Suppressor macrophage treated with lipopolysaccharide for 4 hours (primary cell): ENCODE results near the gene CNTNAP5.

Source experiments
- DNase-seq: peaks from one replicate; pipeline ENCODE4 v3.0.0-alpha.2; 2020

Gene CNTNAP5

GRCh38 chr2:124025171-124025580 lies at the start of gene CNTNAP5:
CNTNAP5 (plus strand) TSS chr2:124025287; CDS start chr2:124025651, 364 bp downstream.
- DNase-seq: peak; percentile 26

- DNase-seq: no peak
Measured at GRCh38 chr2:123976054-123976648, 48.9 kb upstream of the CNTNAP5 start.

- DNase-seq: peak; percentile 38
Measured at GRCh38 chr2:123993728-123994323, 31.3 kb upstream of the CNTNAP5 start.

- DNase-seq: no peak
Measured at GRCh38 chr2:123999681-124000080, 25.4 kb upstream of the CNTNAP5 start.

- no peak for DNase-seq
Measured at GRCh38 chr2:124001696-124002430, 23.2 kb upstream of the CNTNAP5 start.

- DNase-seq: no peak
Measured at GRCh38 chr2:124018890-124019289, 6.2 kb upstream of the CNTNAP5 start.

GRCh38 chr2:124024561-124025170 lies 421 bp upstream of the CNTNAP5 start:
- no peak for DNase-seq

GRCh38 chr2:124025891-124026434 lies 876 bp downstream of the CNTNAP5 start:
- no peak for DNase-seq

- DNase-seq: no peak
Measured at GRCh38 chr2:124026503-124026902, 1.4 kb downstream of the CNTNAP5 start.

GRCh38 chr2:124027182-124027581 lies 2.1 kb downstream of the CNTNAP5 start:
- peak; percentile 31 for DNase-seq

- no peak for DNase-seq
Measured at GRCh38 chr2:124032799-124033198, 7.7 kb downstream of the CNTNAP5 start.

- DNase-seq: no peak
Measured at GRCh38 chr2:124034265-124034664, 9.2 kb downstream of the CNTNAP5 start.

GRCh38 chr2:124035001-124035400 lies 9.9 kb downstream of the CNTNAP5 start:
- DNase-seq: no peak

GRCh38 chr2:124039032-124039431 lies 13.9 kb downstream of the CNTNAP5 start:
- no peak for DNase-seq

- no peak for DNase-seq
Measured at GRCh38 chr2:124039762-124040291, 14.7 kb downstream of the CNTNAP5 start.

- DNase-seq: no peak
Measured at GRCh38 chr2:124045894-124046293, 20.8 kb downstream of the CNTNAP5 start.

GRCh38 chr2:124046332-124046731 lies 21.2 kb downstream of the CNTNAP5 start:
- DNase-seq: no peak

- DNase-seq: no peak
Measured at GRCh38 chr2:124048102-124048501, 23.0 kb downstream of the CNTNAP5 start.

- no peak for DNase-seq
Measured at GRCh38 chr2:124048664-124049063, 23.6 kb downstream of the CNTNAP5 start.

GRCh38 chr2:124049136-124049535 lies 24.0 kb downstream of the CNTNAP5 start:
- DNase-seq: no peak

GRCh38 chr2:124050833-124051497 lies 25.9 kb downstream of the CNTNAP5 start:
- no peak for DNase-seq

- DNase-seq: no peak
Measured at GRCh38 chr2:124053796-124054195, 28.7 kb downstream of the CNTNAP5 start.

GRCh38 chr2:124063596-124063995 lies 38.5 kb downstream of the CNTNAP5 start:
- no peak for DNase-seq
